Memory B cell (primary cell): ENCODE data around the gene TRNT1.

Experiments used
- ATAC-seq: fragments of 150-1000 bp; cut with Tn5 transposase; 2 replicates; pipeline ENCODE4 v1.10.0; 2021; ENCODE audit warnings: low read depth, mild to moderate bottlenecking, moderate library complexity
- DNase-seq, 2 donors: peaks; one replicate each; pipeline ENCODE4 v3.0.0; 2022; ENCODE audit warnings: low spot score in 2 of 2
- H3K27ac Mint-ChIP-seq: one replicate; pipeline ENCODE4 v1.8.0; 2022; ENCODE audit warnings: mild to moderate bottlenecking, moderate library complexity, mixed read lengths
- H3K27me3 Mint-ChIP-seq: one replicate; pipeline ENCODE4 v1.8.0; 2022; ENCODE audit warnings: mixed read lengths
- H3K36me3 Mint-ChIP-seq: one replicate; pipeline ENCODE4 v1.8.0; 2022; ENCODE audit warnings: mild to moderate bottlenecking, mixed read lengths
- H3K4me1 Mint-ChIP-seq: one replicate; pipeline ENCODE4 v1.8.0; 2022; ENCODE audit warnings: mixed read lengths
- H3K4me3 Mint-ChIP-seq: one replicate; pipeline ENCODE4 v1.8.0; 2022; ENCODE audit warnings: mild to moderate bottlenecking, moderate library complexity, mixed read lengths
- H3K9me3 Mint-ChIP-seq: one replicate; pipeline ENCODE4 v1.8.0; 2022; ENCODE audit warnings: mixed read lengths

The TRNT1 gene

GRCh38 chr3:3134750-3135448 is 8.2 kb downstream of the TRNT1 start:
- no peaks in the 10 kb centered on the region for H3K9me3 Mint-ChIP-seq
- no peak overlapping the region for H3K4me3 Mint-ChIP-seq
- ATAC-seq, result no peak
- H3K27me3 Mint-ChIP-seq, result no peaks in the 10 kb centered on the region
- no peak for DNase-seq
- peak overlapping the region; percentile 73 for H3K27ac Mint-ChIP-seq
- peaks cover 16% of the 10 kb centered on the region for H3K4me1 Mint-ChIP-seq
- H3K36me3 Mint-ChIP-seq, result peaks cover 32% of the 10 kb centered on the region

GRCh38 chr3:3137526-3137925 is 10.8 kb downstream of the TRNT1 start:
- Mint-ChIP-seq H3K9me3 (no peaks in the 10 kb centered on the region), H3K36me3 (peaks cover 38% of the 10 kb centered on the region), H3K27me3 (no peaks in the 10 kb centered on the region), H3K4me1 (peaks cover 16% of the 10 kb centered on the region), H3K27ac (peak overlapping the region; percentile 42), H3K4me3 (no peak overlapping the region)
- DNase-seq, result no peak
- ATAC-seq, result no peak

- Mint-ChIP-seq H3K27ac (peak overlapping the region; percentile 45), H3K9me3 (no peaks in the 10 kb centered on the region), H3K4me1 (no peaks in the 10 kb centered on the region), H3K4me3 (no peak overlapping the region), H3K27me3 (no peaks in the 10 kb centered on the region), H3K36me3 (peaks cover 43% of the 10 kb centered on the region)
- no peak for DNase-seq
- no peak for ATAC-seq
Measured at GRCh38 chr3:3141939-3142338, 15.2 kb downstream of the TRNT1 start.

- Mint-ChIP-seq H3K27me3 (no peaks in the 10 kb centered on the region), H3K36me3 (peaks cover 28% of the 10 kb centered on the region), H3K9me3 (no peaks in the 10 kb centered on the region), H3K4me3 (no peak overlapping the region), H3K27ac (peak overlapping the region; percentile 43), H3K4me1 (no peaks in the 10 kb centered on the region)
- DNase-seq, result no peak
- ATAC-seq, result no peak
Measured at GRCh38 chr3:3145831-3146230, 19.1 kb downstream of the TRNT1 start.

GRCh38 chr3:3149560-3149959 is 22.8 kb downstream of the TRNT1 start:
- Mint-ChIP-seq H3K27ac (no peak overlapping the region), H3K4me3 (no peak overlapping the region), H3K9me3 (no peaks in the 10 kb centered on the region), H3K4me1 (no peaks in the 10 kb centered on the region), H3K27me3 (no peaks in the 10 kb centered on the region), H3K36me3 (peaks cover 22% of the 10 kb centered on the region)
- no peak for DNase-seq
- ATAC-seq, result no peak

GRCh38 chr3:3151513-3151912 is 24.8 kb downstream of the TRNT1 start:
- H3K36me3 Mint-ChIP-seq, result peaks cover 20% of the 10 kb centered on the region
- no peaks in the 10 kb centered on the region for H3K27me3 Mint-ChIP-seq
- no peak overlapping the region for H3K4me3 Mint-ChIP-seq
- H3K9me3 Mint-ChIP-seq, result no peaks in the 10 kb centered on the region
- H3K4me1 Mint-ChIP-seq, result peaks cover 3% of the 10 kb centered on the region
- ATAC-seq (no peak), DNase-seq (no peak)
- no peak overlapping the region for H3K27ac Mint-ChIP-seq

GRCh38 chr3:3154879-3155610 is 28.3 kb downstream of the TRNT1 start:
- no peak for ATAC-seq
- Mint-ChIP-seq H3K4me1 (peaks cover 3% of the 10 kb centered on the region), H3K36me3 (peaks cover 26% of the 10 kb centered on the region)

GRCh38 chr3:3157484-3157883 is 30.7 kb downstream of the TRNT1 start:
- no peak overlapping the region for H3K4me3 Mint-ChIP-seq
- DNase-seq (no peak), ATAC-seq (no peak)
- H3K36me3 Mint-ChIP-seq, result peaks cover 30% of the 10 kb centered on the region
- peaks cover 3% of the 10 kb centered on the region for H3K4me1 Mint-ChIP-seq
- no peaks in the 10 kb centered on the region for H3K27me3 Mint-ChIP-seq
- peak overlapping the region; percentile 77 for H3K27ac Mint-ChIP-seq
- no peaks in the 10 kb centered on the region for H3K9me3 Mint-ChIP-seq

More at GRCh38 chr3:3154879-3155610, 28.3 kb downstream of the TRNT1 start:
- no peak for DNase-seq
- H3K4me3 Mint-ChIP-seq, result no peak overlapping the region
- H3K9me3 Mint-ChIP-seq, result no peaks in the 10 kb centered on the region
- peak overlapping the region; percentile 90 for H3K27ac Mint-ChIP-seq
- H3K27me3 Mint-ChIP-seq, result no peaks in the 10 kb centered on the region

- H3K9me3 Mint-ChIP-seq, result no peaks in the 10 kb centered on the region
- H3K27ac Mint-ChIP-seq, result no peak overlapping the region
- DNase-seq (no peak), ATAC-seq (no peak)
- no peaks in the 10 kb centered on the region for H3K4me1 Mint-ChIP-seq
- H3K27me3 Mint-ChIP-seq, result no peaks in the 10 kb centered on the region
- peaks cover 33% of the 10 kb centered on the region for H3K36me3 Mint-ChIP-seq
- no peak overlapping the region for H3K4me3 Mint-ChIP-seq
Measured at GRCh38 chr3:3160826-3161225, 34.1 kb downstream of the TRNT1 start.

GRCh38 chr3:3165241-3165640 is 38.5 kb downstream of the TRNT1 start:
- peak overlapping the region; percentile 87 for H3K27ac Mint-ChIP-seq

GRCh38 chr3:3165650-3166049 is 38.9 kb downstream of the TRNT1 start:
- DNase-seq, result no peak
- H3K9me3 Mint-ChIP-seq, result no peaks in the 10 kb centered on the region
- no peak for ATAC-seq
- no peaks in the 10 kb centered on the region for H3K27me3 Mint-ChIP-seq
- peaks cover 31% of the 10 kb centered on the region for H3K36me3 Mint-ChIP-seq
- H3K27ac Mint-ChIP-seq, result peak overlapping the region; percentile 87
- H3K4me3 Mint-ChIP-seq, result no peak overlapping the region
- H3K4me1 Mint-ChIP-seq, result peaks cover 2% of the 10 kb centered on the region

More at GRCh38 chr3:3165241-3165640, 38.5 kb downstream of the TRNT1 start:
- Mint-ChIP-seq H3K36me3 (peaks cover 33% of the 10 kb centered on the region), H3K27me3 (no peaks in the 10 kb centered on the region), H3K4me3 (no peak overlapping the region), H3K4me1 (peaks cover 2% of the 10 kb centered on the region), H3K9me3 (no peaks in the 10 kb centered on the region)
- ATAC-seq, result no peak
- DNase-seq, result no peak

- peak in 1 of 2 donors; percentile 21 for DNase-seq
Measured at GRCh38 chr3:3170998-3171397, 44.3 kb downstream of the TRNT1 start.

GRCh38 chr3:3172627-3173026 is 45.9 kb downstream of the TRNT1 start:
- Mint-ChIP-seq H3K27ac (no peak overlapping the region), H3K4me1 (peaks cover 15% of the 10 kb centered on the region), H3K36me3 (peaks cover 15% of the 10 kb centered on the region), H3K9me3 (no peaks in the 10 kb centered on the region), H3K27me3 (no peaks in the 10 kb centered on the region), H3K4me3 (peak overlapping the region; percentile 19)
- no peak for DNase-seq
- ATAC-seq, result no peak

More at GRCh38 chr3:3170998-3171397, 44.3 kb downstream of the TRNT1 start:
- peaks cover 22% of the 10 kb centered on the region for H3K36me3 Mint-ChIP-seq
- no peak overlapping the region for H3K27ac Mint-ChIP-seq
- no peak for ATAC-seq
- no peak overlapping the region for H3K4me3 Mint-ChIP-seq
- no peaks in the 10 kb centered on the region for H3K27me3 Mint-ChIP-seq
- H3K4me1 Mint-ChIP-seq, result peaks cover 13% of the 10 kb centered on the region
- H3K9me3 Mint-ChIP-seq, result no peaks in the 10 kb centered on the region

- peaks cover 25% of the 10 kb centered on the region for H3K4me1 Mint-ChIP-seq
- no peaks in the 10 kb centered on the region for H3K9me3 Mint-ChIP-seq
- peak overlapping the region; percentile 92 for H3K4me3 Mint-ChIP-seq
- peak overlapping the region; percentile 87 for H3K27ac Mint-ChIP-seq
- no peaks in the 10 kb centered on the region for H3K27me3 Mint-ChIP-seq
- no peak for DNase-seq
- no peak for ATAC-seq
- peaks cover 8% of the 10 kb centered on the region for H3K36me3 Mint-ChIP-seq
Measured at GRCh38 chr3:3177861-3178497, 51.2 kb downstream of the TRNT1 start.
